GM18505 (cell line): ENCODE measurements around the gene FABP6.

Experiments
- ATAC-seq: cut with Tn5 transposase; IDR thresholded peaks from one replicate; pipeline ENCODE4 v1.9.1; 2021; ENCODE audit not compliant: unreplicated experiment
- POLR2A ChIP-seq: IDR thresholded peaks from 4 replicates; pipeline ENCODE4 v1.6.1; 2011; ENCODE audit warnings: borderline replicate concordance; ENCODE audit not compliant: insufficient read depth, insufficient read length; ENCODE audit errors: extremely low read depth

Gene FABP6

DNA sequence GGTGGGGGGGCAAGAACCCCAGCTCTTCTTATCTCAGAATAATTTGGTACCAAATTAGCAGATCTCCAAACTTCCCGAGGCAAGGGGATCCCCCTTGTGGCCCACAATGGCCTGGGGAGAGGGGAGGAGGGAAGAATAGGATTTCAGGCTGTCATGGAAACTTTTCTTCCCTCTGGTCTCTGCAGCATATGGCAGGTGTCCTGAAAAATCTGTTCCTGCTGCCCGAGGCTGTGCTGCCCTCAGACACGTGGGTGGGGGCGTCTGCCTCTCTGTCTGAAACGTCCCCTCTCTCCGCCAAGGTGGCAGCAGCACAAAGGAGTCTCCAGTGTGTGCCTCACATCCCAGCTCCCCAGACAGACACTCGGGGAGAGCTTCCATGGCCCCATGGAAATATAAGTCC lies 49.0 kb downstream of the FABP6 start:
- TF ChIP-seq POLR2A, result no peak

DNA sequence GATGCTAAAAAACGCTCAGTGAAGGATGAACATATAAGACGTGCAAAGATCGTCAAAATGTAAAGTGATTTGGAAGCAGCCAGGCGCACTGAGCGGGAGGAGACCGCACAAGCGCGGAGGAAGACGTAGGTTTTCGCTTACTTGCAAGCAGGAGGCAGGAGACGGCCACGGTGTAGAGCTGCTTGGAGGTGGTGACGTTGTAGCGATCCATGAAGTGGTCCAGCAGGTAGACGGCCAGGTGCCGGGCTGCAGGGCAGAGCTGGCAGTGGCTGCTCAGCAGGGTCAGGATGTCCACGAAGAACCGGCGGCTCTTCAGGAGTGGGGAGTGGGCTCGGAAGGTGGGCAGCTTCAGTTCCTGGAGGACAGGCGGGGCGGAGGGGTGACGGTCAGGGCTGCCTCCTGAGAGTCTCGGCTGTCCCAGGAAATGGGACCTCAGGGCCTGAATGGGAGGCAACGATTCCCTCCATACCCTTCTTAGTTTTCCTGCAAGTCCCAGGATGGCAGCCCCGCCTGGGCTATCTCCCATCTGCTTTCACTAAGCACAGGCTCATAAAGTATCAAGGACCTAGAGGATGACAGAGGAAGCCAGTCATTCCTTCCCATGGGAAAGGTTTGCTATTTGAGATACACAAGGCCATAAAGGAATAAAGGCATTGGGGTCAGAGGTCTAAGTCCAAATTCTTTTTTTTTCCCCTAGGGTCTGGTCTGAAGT lies 51.2 kb downstream of the FABP6 start:
- ATAC-seq, result no peak
- TF ChIP-seq POLR2A, result no peak

More for the DNA sequence above, 49.0 kb downstream of the FABP6 start:
- ATAC-seq, result no peak

DNA sequence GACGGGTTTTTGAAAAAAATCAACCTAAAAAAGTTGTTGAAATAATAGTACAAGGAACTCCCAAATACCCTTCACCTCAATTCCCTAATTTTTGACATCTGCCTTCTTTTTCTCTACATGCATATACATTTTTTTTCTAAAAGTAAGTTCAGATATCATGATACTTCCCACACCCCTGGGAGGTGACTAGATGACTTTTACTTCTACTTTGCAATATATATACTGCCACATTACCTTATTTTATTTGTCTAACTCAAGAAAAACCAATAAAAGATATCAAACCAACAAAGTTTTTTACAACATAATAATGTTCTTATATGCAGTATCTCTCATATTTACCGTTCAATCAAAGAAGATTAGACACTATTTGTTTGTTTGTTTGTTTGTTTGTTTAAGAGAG lies 52.0 kb downstream of the FABP6 start:
- TF ChIP-seq POLR2A, result no peak
- no peak for ATAC-seq

DNA sequence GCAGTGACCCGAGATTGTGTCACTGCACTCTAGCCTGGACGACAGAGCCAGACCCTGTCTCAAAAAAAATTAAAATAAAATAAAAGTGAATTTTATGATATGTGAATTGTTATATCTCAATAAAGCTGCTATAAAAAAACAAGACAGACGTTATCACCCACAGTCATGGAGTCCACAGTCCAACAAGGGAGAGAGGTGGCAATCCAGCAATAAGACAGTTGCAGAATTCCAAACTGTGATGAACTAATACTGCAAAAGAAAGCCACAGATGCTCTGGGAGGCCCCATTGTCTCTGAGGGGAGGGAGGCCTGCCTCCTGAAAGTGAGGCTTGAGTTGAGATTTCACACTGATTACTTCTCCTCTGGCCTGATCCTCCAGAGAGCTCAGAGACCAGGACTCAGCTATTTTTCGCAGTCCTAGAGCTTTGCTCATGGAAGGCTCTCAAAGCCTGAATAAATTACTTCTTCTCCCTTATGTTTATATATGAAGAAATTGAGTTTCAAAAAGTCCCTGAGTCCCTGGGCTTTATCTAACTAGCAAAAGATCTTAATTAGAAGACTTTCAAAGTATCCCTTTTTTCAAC lies 55.1 kb downstream of the FABP6 start:
- TF ChIP-seq POLR2A, result no peak
- no peak for ATAC-seq

DNA sequence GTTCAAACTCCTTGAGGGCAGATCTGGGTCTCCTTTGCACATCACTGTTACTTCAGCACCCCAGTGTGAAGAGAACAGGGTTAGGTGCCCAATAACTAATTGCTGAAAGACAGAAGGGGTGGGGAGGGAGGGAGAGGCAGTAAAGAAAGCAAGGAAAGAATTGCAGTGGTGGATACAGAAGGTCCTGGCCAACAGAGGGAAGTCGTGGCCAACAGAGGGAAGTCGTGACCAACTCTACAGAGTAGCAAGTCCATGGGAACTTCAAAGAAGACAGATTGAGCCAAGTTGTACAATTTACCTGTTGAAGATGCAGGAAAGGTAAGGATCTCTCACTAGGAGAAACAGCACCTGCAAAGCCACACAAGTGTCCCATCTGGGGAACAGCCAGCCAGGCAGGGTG lies 56.0 kb downstream of the FABP6 start:
- TF ChIP-seq POLR2A, result no peak
- ATAC-seq, result no peak

DNA sequence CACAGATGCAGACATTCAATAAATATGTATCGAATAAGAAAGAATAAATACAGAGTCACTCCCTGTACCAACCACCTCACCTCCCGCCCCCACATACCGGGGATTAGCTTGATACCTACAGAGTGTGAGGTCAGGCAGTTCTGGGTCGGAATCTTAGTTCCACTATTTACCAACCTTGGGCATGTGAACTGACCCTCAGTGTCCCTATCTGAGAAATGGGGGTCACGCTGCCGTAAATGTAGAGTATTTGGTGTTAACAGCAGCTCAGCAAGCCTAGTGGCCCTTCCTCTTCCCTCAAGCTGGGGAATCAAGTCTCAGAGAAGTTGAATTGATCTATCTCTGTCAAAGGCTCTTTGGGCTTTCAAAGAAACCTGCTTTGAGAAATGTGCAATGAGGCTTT lies 57.6 kb downstream of the FABP6 start:
- TF ChIP-seq POLR2A, result no peak
- ATAC-seq, result no peak

DNA sequence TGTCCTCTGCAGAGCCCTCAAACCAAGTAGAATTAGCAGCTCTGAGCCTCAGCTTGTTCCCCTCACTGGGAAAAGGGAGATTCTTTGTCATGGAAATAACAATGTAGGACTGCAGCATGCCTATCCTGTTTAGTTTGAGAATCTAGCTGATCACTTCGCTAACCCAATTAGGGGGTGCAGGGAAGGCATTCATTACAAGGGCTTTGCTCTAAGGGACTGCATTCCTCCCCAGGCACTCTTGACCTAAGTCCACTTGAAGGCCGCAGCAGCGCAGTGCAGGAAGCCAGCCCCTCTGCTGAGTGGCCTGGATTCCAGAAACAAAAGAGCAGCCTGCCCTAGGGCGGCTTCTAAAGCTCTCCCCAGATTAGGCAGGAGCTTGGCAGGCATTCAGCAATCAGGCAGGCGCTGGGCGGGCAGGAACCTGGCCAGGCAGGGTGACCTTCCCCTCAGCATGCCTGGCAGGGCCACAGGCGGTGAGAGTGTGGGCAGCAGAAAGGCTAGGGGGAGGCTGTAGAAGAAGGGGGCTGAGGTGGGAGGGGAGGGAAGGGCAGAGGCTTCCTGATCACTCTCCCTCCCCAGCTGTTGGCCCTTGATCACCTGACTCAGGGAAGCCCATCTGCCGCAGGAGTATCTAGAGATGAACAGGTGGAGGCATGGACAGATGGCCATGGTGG lies 58.2 kb downstream of the FABP6 start:
- no peak for TF ChIP-seq POLR2A
- no peak for ATAC-seq
